HepG2 (cell line): Measurements from ENCODE around the gene C6orf136. TPM values are rescaled to one million over a fixed set of nuclear protein-coding genes. Genes with fewer than 3 reads are reported as not detected.
A peak's percentile ranks its signal among the peaks of the same experiment; 100 is the strongest.

Experiments
- BRD4 ChIP-seq: sonication (generic); formaldehyde crosslinking; IDR thresholded peaks from 2 replicates; pipeline ENCODE4 v1.4.0; 2020; ENCODE audit warnings: missing genetic modification reagents
- CHCHD3 ChIP-seq: sonication (generic); formaldehyde crosslinking; IDR thresholded peaks from 2 replicates; pipeline ENCODE4 v1.8.0; 2022; ENCODE audit warnings: mild to moderate bottlenecking, missing genetic modification reagents, moderate library complexity
- ELF4 ChIP-seq: sonication (generic); formaldehyde crosslinking; IDR thresholded peaks from 2 replicates; pipeline ENCODE4 v1.5.0; 2020; ENCODE audit warnings: missing genetic modification reagents, mild to moderate bottlenecking, moderate library complexity, borderline replicate concordance
- ISX ChIP-seq: sonication (generic); formaldehyde crosslinking; conservative IDR thresholded peaks from 2 replicates; pipeline ENCODE4 v1.5.0; 2020; ENCODE audit warnings: missing genetic modification reagents
- JUNB ChIP-seq: sonication (generic); formaldehyde crosslinking; IDR thresholded peaks from 2 replicates; pipeline ENCODE4 v1.8.0; 2022; ENCODE audit warnings: missing genetic modification reagents, mild to moderate bottlenecking, borderline replicate concordance
- LCORL ChIP-seq, 2 experiments: fragments of 450-650 bp in 1 of 2; sonication (generic) in 1 of 2; formaldehyde crosslinking in 1 of 2; IDR thresholded peaks; 2 replicates each; pipeline versions ENCODE4 v1.5.0 to v1.6.1; 2017 to 2020; ENCODE audit warnings: antibody characterized with exemption in 1 of 2, missing genetic modification reagents in 1 of 2
- NCOA2 ChIP-seq: sonication (generic); formaldehyde crosslinking; IDR thresholded peaks from 2 replicates; pipeline ENCODE4 v1.8.0; 2022; ENCODE audit warnings: inconsistent platforms
- NFIB ChIP-seq: sonication (generic); formaldehyde crosslinking; IDR thresholded peaks from 2 replicates; pipeline ENCODE4 v1.9.0; 2021; ENCODE audit warnings: missing genetic modification reagents, mild to moderate bottlenecking, borderline replicate concordance
- NFYB ChIP-seq: sonication (generic); formaldehyde crosslinking; IDR thresholded peaks from 2 replicates; pipeline ENCODE4 v1.4.0; 2020; ENCODE audit warnings: missing genetic modification reagents
- PPARG ChIP-seq: conservative IDR thresholded peaks from 2 replicates; pipeline ENCODE4 v1.6.1; 2016; ENCODE audit warnings: missing biosample characterization, missing genetic modification reagents
- RCOR2 ChIP-seq: IDR thresholded peaks from 2 replicates; pipeline ENCODE4 v1.6.1; 2016; ENCODE audit warnings: missing biosample characterization, missing genetic modification reagents
- RXRA ChIP-seq: sonication (generic); formaldehyde crosslinking; IDR thresholded peaks from 2 replicates; pipeline ENCODE4 v1.5.1; 2020; ENCODE audit warnings: missing genetic modification reagents
- SMARCC2 ChIP-seq: fragments of 450-650 bp; IDR thresholded peaks from 2 replicates; pipeline ENCODE4 v1.6.1; 2017; ENCODE audit warnings: antibody characterized with exemption, mild to moderate bottlenecking
- TCF7L2 ChIP-seq: IDR thresholded peaks from 2 replicates; pipeline ENCODE4 v1.6.1; 2011; ENCODE audit warnings: mild to moderate bottlenecking, low read depth, low read length, moderate library complexity
- ZNF282 ChIP-seq: fragments of 450-650 bp; IDR thresholded peaks from 2 replicates; pipeline ENCODE4 v1.6.1; 2018; ENCODE audit not compliant: partially characterized antibody
- ZNF343 ChIP-seq: sonication (generic); formaldehyde crosslinking; IDR thresholded peaks from 2 replicates; pipeline ENCODE4 v1.4.0; 2020; ENCODE audit warnings: mild to moderate bottlenecking, missing genetic modification reagents
- polyA plus RNA-seq, 8 experiments: library from polyadenylated mRNA; depleted of rRNA in 3 of 8; stranded (reverse) in 7 of 8; unstranded in 1 of 8; fragments of >200 nt; fragmentation: Illumina TruSeq in 4 of 8; extraction: Trizol in 4 of 8; gene quantifications; 2 replicates each; pipeline versions ENCODE4 v1.2.1 to v1.2.3, GENCODE V29; 2011 to 2016; ENCODE audit warnings: low read depth in 4 of 8, missing spikeins in 1 of 8, mixed read lengths in 1 of 8; ENCODE audit not compliant: insufficient read depth in 1 of 8
- total RNA-seq, 5 experiments: library from RNA; depleted of rRNA; stranded (reverse); fragments of >200 nt; fragmentation: Illumina TruSeq; extraction: Trizol; gene quantifications; 2 replicates each; pipeline ENCODE4 v1.2.3, GENCODE V29; 2016; ENCODE audit warnings: low read depth in 1 of 5
- TF ChIP-seq, protein P1 (sequence below): sonication (generic); formaldehyde crosslinking; IDR thresholded peaks from 2 replicates; pipeline ENCODE4 v1.8.1; 2023; ENCODE audit warnings: mild to moderate bottlenecking, moderate library complexity, missing genetic modification reagents
- TF ChIP-seq, protein P2 (sequence below): sonication (generic); formaldehyde crosslinking; IDR thresholded peaks from 2 replicates; pipeline ENCODE4 v1.9.0; 2021; ENCODE audit warnings: missing genetic modification reagents, mild to moderate bottlenecking, borderline replicate concordance
- TF ChIP-seq, protein P3 (sequence below): IDR thresholded peaks from 2 replicates; pipeline ENCODE4 v1.6.1; 2016; ENCODE audit warnings: missing compliant biosample characterization, missing genetic modification reagents, borderline replicate concordance
- TF ChIP-seq, protein P4 (sequence below): sonication (generic); formaldehyde crosslinking; IDR thresholded peaks from 2 replicates; pipeline ENCODE4 v1.4.0; 2020; ENCODE audit warnings: missing genetic modification reagents
- TF ChIP-seq, protein P5 (sequence below): sonication (generic); formaldehyde crosslinking; IDR thresholded peaks from 2 replicates; pipeline ENCODE4 v1.5.0; 2020; ENCODE audit warnings: mild to moderate bottlenecking, missing genetic modification reagents
- TF ChIP-seq, protein P6 (sequence below): IDR thresholded peaks from 2 replicates; pipeline ENCODE4 v1.6.1; 2018; ENCODE audit warnings: missing genetic modification reagents, mild to moderate bottlenecking, missing compliant biosample characterization

The C6orf136 gene
- total and polyA plus RNA-seq, 2 of the 13 experiments (the other 11 are each of a cell fraction or from before 2014, with no cell fraction given), result 12.0 to 26.2 TPM

- TF ChIP-seq, protein P1, sequence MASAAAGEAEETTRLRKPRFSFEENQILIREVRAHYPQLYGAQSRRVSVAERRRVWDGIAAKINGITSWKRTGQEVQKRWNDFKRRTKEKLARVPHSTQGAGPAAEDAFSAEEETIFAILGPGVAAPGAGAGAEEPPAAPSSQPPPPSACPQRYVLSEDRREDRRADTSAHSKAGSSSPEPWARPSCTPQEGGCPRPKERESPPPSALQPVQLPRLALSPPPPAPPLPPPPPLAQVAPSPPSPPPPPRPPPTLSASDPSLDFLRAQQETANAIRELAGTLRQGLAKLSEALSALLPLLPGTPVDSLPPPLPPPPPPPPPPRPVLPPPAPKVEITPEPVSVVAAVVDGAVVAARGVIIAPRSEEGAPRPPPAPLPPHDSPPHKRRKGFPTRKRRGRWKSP (CRISPR knock-in tag), result peak; percentile 96
- TF ChIP-seq JUNB (CRISPR knock-in tag) (no peak), ZNF343 (CRISPR knock-in tag) (peak; percentile 94), LCORL (IDR thresholded peaks at IDR 0.05) (no peak), LCORL (CRISPR knock-in tag; IDR thresholded peaks at IDR 0.05) (peak; percentile 96), TCF7L2 (no peak), BRD4 (peak; percentile 88), RCOR2 (CRISPR knock-in tag) (peak; percentile 14; the same call in 1 of the 2 replicates), NFYB (CRISPR knock-in tag) (peak; percentile 18; the same call in 1 of the 2 replicates), NCOA2 (CRISPR knock-in tag) (peak; percentile 37; the same call in 1 of the 2 replicates), ISX (CRISPR knock-in tag) (peak; percentile 77; the same call in 1 of the 2 replicates), RXRA (CRISPR knock-in tag) (peak; percentile 99), ELF4 (CRISPR knock-in tag) (no peak), PPARG (0 out of 2 replicates have a peak, but pooled peaks have one; percentile 21), CHCHD3 (CRISPR knock-in tag) (peak; percentile 77; the same call in 1 of the 2 replicates), ZNF282 (no peak), NFIB (CRISPR knock-in tag) (no peak), SMARCC2 (no peak)
- TF ChIP-seq, protein P2, sequence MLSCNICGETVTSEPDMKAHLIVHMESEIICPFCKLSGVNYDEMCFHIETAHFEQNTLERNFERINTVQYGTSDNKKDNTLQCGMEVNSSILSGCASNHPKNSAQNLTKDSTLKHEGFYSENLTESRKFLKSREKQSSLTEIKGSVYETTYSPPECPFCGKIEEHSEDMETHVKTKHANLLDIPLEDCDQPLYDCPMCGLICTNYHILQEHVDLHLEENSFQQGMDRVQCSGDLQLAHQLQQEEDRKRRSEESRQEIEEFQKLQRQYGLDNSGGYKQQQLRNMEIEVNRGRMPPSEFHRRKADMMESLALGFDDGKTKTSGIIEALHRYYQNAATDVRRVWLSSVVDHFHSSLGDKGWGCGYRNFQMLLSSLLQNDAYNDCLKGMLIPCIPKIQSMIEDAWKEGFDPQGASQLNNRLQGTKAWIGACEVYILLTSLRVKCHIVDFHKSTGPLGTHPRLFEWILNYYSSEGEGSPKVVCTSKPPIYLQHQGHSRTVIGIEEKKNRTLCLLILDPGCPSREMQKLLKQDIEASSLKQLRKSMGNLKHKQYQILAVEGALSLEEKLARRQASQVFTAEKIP (CRISPR knock-in tag), result no peak
- TF ChIP-seq, protein P3, sequence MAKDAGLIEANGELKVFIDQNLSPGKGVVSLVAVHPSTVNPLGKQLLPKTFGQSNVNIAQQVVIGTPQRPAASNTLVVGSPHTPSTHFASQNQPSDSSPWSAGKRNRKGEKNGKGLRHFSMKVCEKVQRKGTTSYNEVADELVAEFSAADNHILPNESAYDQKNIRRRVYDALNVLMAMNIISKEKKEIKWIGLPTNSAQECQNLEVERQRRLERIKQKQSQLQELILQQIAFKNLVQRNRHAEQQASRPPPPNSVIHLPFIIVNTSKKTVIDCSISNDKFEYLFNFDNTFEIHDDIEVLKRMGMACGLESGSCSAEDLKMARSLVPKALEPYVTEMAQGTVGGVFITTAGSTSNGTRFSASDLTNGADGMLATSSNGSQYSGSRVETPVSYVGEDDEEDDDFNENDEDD (CRISPR knock-in tag), result peak; percentile 91
- TF ChIP-seq, protein P4, sequence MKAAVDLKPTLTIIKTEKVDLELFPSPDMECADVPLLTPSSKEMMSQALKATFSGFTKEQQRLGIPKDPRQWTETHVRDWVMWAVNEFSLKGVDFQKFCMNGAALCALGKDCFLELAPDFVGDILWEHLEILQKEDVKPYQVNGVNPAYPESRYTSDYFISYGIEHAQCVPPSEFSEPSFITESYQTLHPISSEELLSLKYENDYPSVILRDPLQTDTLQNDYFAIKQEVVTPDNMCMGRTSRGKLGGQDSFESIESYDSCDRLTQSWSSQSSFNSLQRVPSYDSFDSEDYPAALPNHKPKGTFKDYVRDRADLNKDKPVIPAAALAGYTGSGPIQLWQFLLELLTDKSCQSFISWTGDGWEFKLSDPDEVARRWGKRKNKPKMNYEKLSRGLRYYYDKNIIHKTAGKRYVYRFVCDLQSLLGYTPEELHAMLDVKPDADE (CRISPR knock-in tag), result peak; percentile 95; the same call in 1 of the 2 replicates
- TF ChIP-seq, protein P5, sequence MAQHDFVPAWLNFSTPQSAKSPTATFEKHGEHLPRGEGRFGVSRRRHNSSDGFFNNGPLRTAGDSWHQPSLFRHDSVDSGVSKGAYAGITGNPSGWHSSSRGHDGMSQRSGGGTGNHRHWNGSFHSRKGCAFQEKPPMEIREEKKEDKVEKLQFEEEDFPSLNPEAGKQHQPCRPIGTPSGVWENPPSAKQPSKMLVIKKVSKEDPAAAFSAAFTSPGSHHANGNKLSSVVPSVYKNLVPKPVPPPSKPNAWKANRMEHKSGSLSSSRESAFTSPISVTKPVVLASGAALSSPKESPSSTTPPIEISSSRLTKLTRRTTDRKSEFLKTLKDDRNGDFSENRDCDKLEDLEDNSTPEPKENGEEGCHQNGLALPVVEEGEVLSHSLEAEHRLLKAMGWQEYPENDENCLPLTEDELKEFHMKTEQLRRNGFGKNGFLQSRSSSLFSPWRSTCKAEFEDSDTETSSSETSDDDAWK (CRISPR knock-in tag), result no peak
- TF ChIP-seq, protein P6, sequence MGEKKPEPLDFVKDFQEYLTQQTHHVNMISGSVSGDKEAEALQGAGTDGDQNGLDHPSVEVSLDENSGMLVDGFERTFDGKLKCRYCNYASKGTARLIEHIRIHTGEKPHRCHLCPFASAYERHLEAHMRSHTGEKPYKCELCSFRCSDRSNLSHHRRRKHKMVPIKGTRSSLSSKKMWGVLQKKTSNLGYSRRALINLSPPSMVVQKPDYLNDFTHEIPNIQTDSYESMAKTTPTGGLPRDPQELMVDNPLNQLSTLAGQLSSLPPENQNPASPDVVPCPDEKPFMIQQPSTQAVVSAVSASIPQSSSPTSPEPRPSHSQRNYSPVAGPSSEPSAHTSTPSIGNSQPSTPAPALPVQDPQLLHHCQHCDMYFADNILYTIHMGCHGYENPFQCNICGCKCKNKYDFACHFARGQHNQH (CRISPR knock-in tag), result peak; percentile 64
Measured at GRCh38 chr6:30647242-30648116, 546 bp downstream of the C6orf136 start (continued).
